Natural killer cell (primary cell): ENCODE data around the gene RIMBP2. TPM values are rescaled to one million over a fixed set of nuclear protein-coding genes. Genes with fewer than 3 reads are reported as not detected.

Experiments used
- ATAC-seq, 3 donors: fragments of 150-1000 bp in 2 of 3; fragments of 200-7000 bp in 1 of 3; cut with Tn5 transposase; 1 replicate in 1 of 3; 2 replicates in 2 of 3; pipeline ENCODE4 v1.10.0; 2021; ENCODE audit warnings: mild to moderate bottlenecking in 2 of 3, moderate library complexity in 2 of 3
- DNase-seq, 2 donors: peaks; one replicate each; pipeline versions ENCODE4 v3.0.0 to v3.0.0-alpha.2; 2013 to 2021; ENCODE audit warnings: mixed read lengths in 1 of 2
- H3K27ac ChIP-seq: one replicate; pipeline ENCODE4 v1.5.1; 2013; ENCODE audit warnings: mild to moderate bottlenecking, low read length
- H3K27me3 ChIP-seq: one replicate; pipeline ENCODE4 v1.6.1; 2013; ENCODE audit warnings: low read length; ENCODE audit not compliant: control insufficient read depth, insufficient read depth
- H3K36me3 ChIP-seq: one replicate; pipeline ENCODE4 v1.6.1; 2013; ENCODE audit warnings: low read length; ENCODE audit not compliant: control insufficient read depth, insufficient read depth
- H3K4me1 ChIP-seq: one replicate; pipeline ENCODE4 v1.6.1; 2013; ENCODE audit warnings: low read length; ENCODE audit not compliant: control insufficient read depth, insufficient read depth
- H3K4me3 ChIP-seq: one replicate; pipeline ENCODE4 v1.5.1; 2013; ENCODE audit warnings: low read length
- H3K9me3 ChIP-seq: one replicate; pipeline ENCODE4 v1.6.1; 2013; ENCODE audit warnings: low read length; ENCODE audit not compliant: control insufficient read depth, insufficient read depth
- H3K27ac Mint-ChIP-seq, 2 donors: one replicate each; pipeline ENCODE4 v1.8.0; 2022; ENCODE audit warnings: mild to moderate bottlenecking in 2 of 2, mixed read lengths in 2 of 2, moderate library complexity in 1 of 2
- H3K27me3 Mint-ChIP-seq, 2 donors: one replicate each; pipeline ENCODE4 v1.8.0; 2022; ENCODE audit warnings: low read depth in 2 of 2, mixed read lengths in 2 of 2
- H3K36me3 Mint-ChIP-seq: one replicate; pipeline ENCODE4 v1.8.0; 2022; ENCODE audit warnings: mixed read lengths
- H3K4me1 Mint-ChIP-seq, 2 donors: one replicate each; pipeline ENCODE4 v1.8.0; 2022; ENCODE audit warnings: mixed read lengths in 2 of 2
- H3K4me3 Mint-ChIP-seq: one replicate; pipeline ENCODE4 v1.8.0; 2022; ENCODE audit warnings: mild to moderate bottlenecking, moderate library complexity, mixed read lengths
- H3K9me3 Mint-ChIP-seq, 2 donors: one replicate each; pipeline ENCODE4 v1.8.0; 2022; ENCODE audit warnings: mixed read lengths in 2 of 2
- CTCF ChIP-seq: fragments of 200-600 bp; IDR thresholded peaks from one replicate; pipeline ENCODE4 v1.8.0; 2022; ENCODE audit warnings: antibody characterized with exemption
- WGBS: methylation state at CpG from one replicate; pipeline ENCODE4 v1.1.7; 2013; ENCODE audit warnings: missing lambda C conversion rate; ENCODE audit not compliant: insufficient coverage; 5-methylcytosine and 5-hydroxymethylcytosine counted together
- intact Hi-C: fragments of 100-400 bp; cut with micrococcal nuclease; formaldehyde crosslinking; loops from one replicate; pipeline ENCODE4 v1.14.2; 2022
- total RNA-seq, 4 donors: library from RNA; stranded (reverse); fragments of 120-200 nt in 1 of 4; gene quantifications; one replicate each; pipeline versions ENCODE4 v1.2.3 to v1.2.4, GENCODE V29; 2013 to 2022

The RIMBP2 gene
- total RNA-seq, 3 donors from 2014 or later (not counting 1 experiment from before 2014, with no cell fraction given), result not detected

GRCh38 chr12:130621696-130622298, 94.3 kb downstream of the RIMBP2 start:
- peaks cover 0 to 2% of the 10 kb centered on the region in 2 donors for H3K27me3 Mint-ChIP-seq
- no peaks in the 10 kb centered on the region for H3K9me3 Mint-ChIP-seq
- no peak overlapping the region for H3K27ac Mint-ChIP-seq
- no peaks in the 10 kb centered on the region for H3K4me1 ChIP-seq
- H3K36me3 ChIP-seq, result no peaks in the 10 kb centered on the region
- H3K4me1 Mint-ChIP-seq, result no peaks in the 10 kb centered on the region
- H3K9me3 ChIP-seq, result no peaks in the 10 kb centered on the region
- no peak overlapping the region for H3K27ac ChIP-seq
- 94% methylated on average over 13 of the region's 13 CpGs for WGBS
- intact Hi-C loops, result no loop called here
- H3K4me3 Mint-ChIP-seq, result no peak overlapping the region
- H3K36me3 Mint-ChIP-seq, result no peaks in the 10 kb centered on the region
- DNase-seq (no peak), ATAC-seq (no peak)
- no peaks in the 10 kb centered on the region for H3K27me3 ChIP-seq
- H3K4me3 ChIP-seq, result no peak overlapping the region
- TF ChIP-seq CTCF, result no peak

GRCh38 chr12:130620756-130621155, 95.3 kb downstream of the RIMBP2 start:
- ATAC-seq, result no peak
- Histone ChIP-seq H3K27me3 (no peaks in the 10 kb centered on the region), H3K4me3 (no peak overlapping the region), H3K27ac (no peak overlapping the region), H3K4me1 (no peaks in the 10 kb centered on the region), H3K9me3 (no peaks in the 10 kb centered on the region), H3K36me3 (no peaks in the 10 kb centered on the region)
- intact Hi-C loops, result no loop called here
- peaks cover 0 to 2% of the 10 kb centered on the region in 2 donors for H3K27me3 Mint-ChIP-seq
- WGBS, result 86% methylated on average over 6 of the region's 6 CpGs
- no peak overlapping the region for H3K27ac Mint-ChIP-seq
- no peak for DNase-seq
- H3K36me3 Mint-ChIP-seq, result no peaks in the 10 kb centered on the region
- no peak overlapping the region for H3K4me3 Mint-ChIP-seq
- H3K9me3 Mint-ChIP-seq, result no peaks in the 10 kb centered on the region
- TF ChIP-seq CTCF, result no peak
- no peaks in the 10 kb centered on the region for H3K4me1 Mint-ChIP-seq

- Histone ChIP-seq H3K9me3 (no peaks in the 10 kb centered on the region), H3K4me3 (no peak overlapping the region), H3K4me1 (no peaks in the 10 kb centered on the region), H3K36me3 (no peaks in the 10 kb centered on the region), H3K27me3 (no peaks in the 10 kb centered on the region), H3K27ac (no peak overlapping the region)
- no peak overlapping the region for H3K27ac Mint-ChIP-seq
- WGBS, result 89% methylated on average over 14 of the region's 14 CpGs
- ATAC-seq (no peak), DNase-seq (no peak)
- peaks cover 0 to 2% of the 10 kb centered on the region in 2 donors for H3K27me3 Mint-ChIP-seq
- no peaks in the 10 kb centered on the region for H3K9me3 Mint-ChIP-seq
- no peaks in the 10 kb centered on the region for H3K4me1 Mint-ChIP-seq
- intact Hi-C loops, result no loop called here
- no peaks in the 10 kb centered on the region for H3K36me3 Mint-ChIP-seq
- TF ChIP-seq CTCF, result no peak
- no peak overlapping the region for H3K4me3 Mint-ChIP-seq
Measured at GRCh38 chr12:130620281-130620680, 95.8 kb downstream of the RIMBP2 start.

- Mint-ChIP-seq H3K36me3 (no peaks in the 10 kb centered on the region), H3K27ac (no peak overlapping the region), H3K4me3 (no peak overlapping the region), H3K9me3 (no peaks in the 10 kb centered on the region), H3K27me3 (peaks cover 0 to 2% of the 10 kb centered on the region in 2 donors), H3K4me1 (no peaks in the 10 kb centered on the region)
- H3K4me1 ChIP-seq, result no peaks in the 10 kb centered on the region
- ATAC-seq (no peak), DNase-seq (no peak)
- no peaks in the 10 kb centered on the region for H3K9me3 ChIP-seq
- H3K27me3 ChIP-seq, result no peaks in the 10 kb centered on the region
- H3K27ac ChIP-seq, result no peak overlapping the region
- WGBS, result 81% methylated on average over 16 of the region's 16 CpGs
- no peak overlapping the region for H3K4me3 ChIP-seq
- intact Hi-C loops, result no loop called here
- TF ChIP-seq CTCF, result no peak
- no peaks in the 10 kb centered on the region for H3K36me3 ChIP-seq
Measured at GRCh38 chr12:130619385-130620001, 96.6 kb downstream of the RIMBP2 start.
